Measurements from ENCODE around the gene CXXC5. TPM values are rescaled to one million over a fixed set of nuclear protein-coding genes. Genes with fewer than 3 reads are reported as not detected.

The CXXC5 gene
- total and polyA plus RNA-seq, 9 of the 15 experiments (the other 6 are each of a cell fraction or from before 2014, with no cell fraction given), result 1.9 to 123 (median 45.8) TPM

DNA sequence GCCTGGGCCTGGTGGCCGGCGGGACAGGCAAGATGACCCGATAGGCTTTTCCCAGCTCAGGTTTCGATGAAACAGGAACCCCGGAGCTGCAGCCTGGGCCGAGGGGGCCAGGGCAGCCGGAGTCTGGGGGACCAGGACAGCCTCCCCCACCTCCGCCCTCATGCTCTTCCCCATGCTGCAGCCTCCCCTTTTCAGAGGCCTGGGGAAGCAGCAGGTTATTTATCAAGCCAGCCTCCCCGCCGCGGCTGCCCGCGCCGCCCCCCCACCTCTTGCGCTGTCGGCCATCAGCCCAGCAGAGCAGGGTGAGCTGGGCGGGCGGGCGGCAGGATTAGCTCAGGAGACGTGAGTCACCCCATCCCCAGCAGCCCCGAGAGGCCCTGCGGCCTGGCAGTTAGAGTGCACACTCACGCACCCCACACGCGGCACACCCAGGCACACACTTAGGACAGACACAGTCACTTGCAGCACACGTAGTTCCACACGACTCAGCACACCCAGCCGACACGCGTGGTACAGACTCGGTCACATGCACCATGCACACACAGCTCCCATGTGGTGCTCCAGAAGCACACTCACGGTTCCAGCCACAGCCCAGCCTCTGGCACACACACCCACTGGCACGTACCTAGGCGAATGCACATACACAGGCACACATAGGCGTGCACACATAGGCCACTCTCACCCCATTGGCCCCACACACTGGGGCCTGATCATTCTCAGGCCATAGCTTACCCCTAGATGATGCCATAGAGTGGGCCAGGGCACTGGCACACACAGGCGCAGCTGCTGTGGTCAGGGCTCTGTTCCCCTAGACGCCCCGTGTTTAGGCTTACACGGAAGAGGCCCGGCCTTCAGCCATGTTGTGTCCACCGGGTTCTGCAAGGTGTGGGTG, 13.0 kb downstream of the CXXC5 start (continued):
- TF ChIP-seq, protein P1, sequence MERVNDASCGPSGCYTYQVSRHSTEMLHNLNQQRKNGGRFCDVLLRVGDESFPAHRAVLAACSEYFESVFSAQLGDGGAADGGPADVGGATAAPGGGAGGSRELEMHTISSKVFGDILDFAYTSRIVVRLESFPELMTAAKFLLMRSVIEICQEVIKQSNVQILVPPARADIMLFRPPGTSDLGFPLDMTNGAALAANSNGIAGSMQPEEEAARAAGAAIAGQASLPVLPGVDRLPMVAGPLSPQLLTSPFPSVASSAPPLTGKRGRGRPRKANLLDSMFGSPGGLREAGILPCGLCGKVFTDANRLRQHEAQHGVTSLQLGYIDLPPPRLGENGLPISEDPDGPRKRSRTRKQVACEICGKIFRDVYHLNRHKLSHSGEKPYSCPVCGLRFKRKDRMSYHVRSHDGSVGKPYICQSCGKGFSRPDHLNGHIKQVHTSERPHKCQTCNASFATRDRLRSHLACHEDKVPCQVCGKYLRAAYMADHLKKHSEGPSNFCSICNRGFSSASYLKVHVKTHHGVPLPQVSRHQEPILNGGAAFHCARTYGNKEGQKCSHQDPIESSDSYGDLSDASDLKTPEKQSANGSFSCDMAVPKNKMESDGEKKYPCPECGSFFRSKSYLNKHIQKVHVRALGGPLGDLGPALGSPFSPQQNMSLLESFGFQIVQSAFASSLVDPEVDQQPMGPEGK (CRISPR knock-in tag; IDR thresholded peaks at IDR 0.05; ENCODE audit: borderline replicate concordance), result no peak
- peak; percentile 87 for TF ChIP-seq ARID1B (IDR thresholded peaks at IDR 0.05)
- TF ChIP-seq, protein P2, sequence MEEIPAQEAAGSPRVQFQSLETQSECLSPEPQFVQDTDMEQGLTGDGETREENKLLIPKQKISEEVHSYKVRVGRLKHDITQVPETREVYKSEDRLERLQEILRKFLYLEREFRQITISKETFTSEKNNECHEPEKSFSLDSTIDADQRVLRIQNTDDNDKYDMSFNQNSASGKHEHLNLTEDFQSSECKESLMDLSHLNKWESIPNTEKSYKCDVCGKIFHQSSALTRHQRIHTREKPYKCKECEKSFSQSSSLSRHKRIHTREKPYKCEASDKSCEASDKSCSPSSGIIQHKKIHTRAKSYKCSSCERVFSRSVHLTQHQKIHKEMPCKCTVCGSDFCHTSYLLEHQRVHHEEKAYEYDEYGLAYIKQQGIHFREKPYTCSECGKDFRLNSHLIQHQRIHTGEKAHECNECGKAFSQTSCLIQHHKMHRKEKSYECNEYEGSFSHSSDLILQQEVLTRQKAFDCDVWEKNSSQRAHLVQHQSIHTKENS (CRISPR knock-in tag; IDR thresholded peaks at IDR 0.05), result no peak
- peak; percentile 62; the same call in 1 of the 2 replicates for TF ChIP-seq SP1 (CRISPR knock-in tag; IDR thresholded peaks at IDR 0.05)
- 0 out of 2 replicates have a peak, but pooled peaks have one; percentile 19 for TF ChIP-seq NCOA1 (IDR thresholded peaks at IDR 0.05; ENCODE audit: low read depth)
- TF ChIP-seq, protein P3, sequence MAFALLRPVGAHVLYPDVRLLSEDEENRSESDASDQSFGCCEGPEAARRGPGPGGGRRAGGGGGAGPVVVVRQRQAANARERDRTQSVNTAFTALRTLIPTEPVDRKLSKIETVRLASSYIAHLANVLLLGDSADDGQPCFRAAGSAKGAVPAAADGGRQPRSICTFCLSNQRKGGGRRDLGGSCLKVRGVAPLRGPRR (CRISPR knock-in tag; IDR thresholded peaks at IDR 0.05), result no peak
- TF ChIP-seq HNRNPL (IDR thresholded peaks at IDR 0.05; ENCODE audit: low read depth, low read length), result peak; percentile 81; the same call in 1 of the 2 replicates
- TF ChIP-seq ESRRA (IDR thresholded peaks at IDR 0.05; ENCODE audit: borderline replicate concordance, low read depth), result no peak
- no peak for TF ChIP-seq CHD2 (IDR thresholded peaks at IDR 0.05; ENCODE audit: low read depth, low read length)
- no peak for TF ChIP-seq ZNF184 (CRISPR knock-in tag; IDR thresholded peaks at IDR 0.05)
- peak; percentile 59; the same call in 1 of the 2 replicates for TF ChIP-seq ZNF143 (CRISPR knock-in tag; IDR thresholded peaks at IDR 0.05)
- TF ChIP-seq U2AF1 (optimal IDR thresholded peaks at IDR 0.05; ENCODE audit: low read depth, low read length), result no peak
- no peak for TF ChIP-seq POLR2AphosphoS2 (IDR thresholded peaks at IDR 0.05; ENCODE audit: low read length)
- TF ChIP-seq BACH1 (tag; IDR thresholded peaks at IDR 0.05), result no peak
- TF ChIP-seq, protein P4, sequence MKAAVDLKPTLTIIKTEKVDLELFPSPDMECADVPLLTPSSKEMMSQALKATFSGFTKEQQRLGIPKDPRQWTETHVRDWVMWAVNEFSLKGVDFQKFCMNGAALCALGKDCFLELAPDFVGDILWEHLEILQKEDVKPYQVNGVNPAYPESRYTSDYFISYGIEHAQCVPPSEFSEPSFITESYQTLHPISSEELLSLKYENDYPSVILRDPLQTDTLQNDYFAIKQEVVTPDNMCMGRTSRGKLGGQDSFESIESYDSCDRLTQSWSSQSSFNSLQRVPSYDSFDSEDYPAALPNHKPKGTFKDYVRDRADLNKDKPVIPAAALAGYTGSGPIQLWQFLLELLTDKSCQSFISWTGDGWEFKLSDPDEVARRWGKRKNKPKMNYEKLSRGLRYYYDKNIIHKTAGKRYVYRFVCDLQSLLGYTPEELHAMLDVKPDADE (conservative IDR thresholded peaks at IDR 0.05; ENCODE audit: control insufficient read depth, low read depth, low read length), result no peak
- TF ChIP-seq RFX7 (CRISPR knock-in tag; IDR thresholded peaks at IDR 0.05), result no peak
- TF ChIP-seq CCAR2 (IDR thresholded peaks at IDR 0.05; ENCODE audit: low read depth, low read length), result no peak
- peak; percentile 84 for TF ChIP-seq ZFX (CRISPR knock-in tag; IDR thresholded peaks at IDR 0.05)
- TF ChIP-seq ZBTB7A (IDR thresholded peaks at IDR 0.05; ENCODE audit: borderline replicate concordance, control insufficient read depth, low read depth, low read length), result peak; percentile 69; the same call in 1 of the 2 replicates
- no peak for TF ChIP-seq ZNF586 (CRISPR knock-in tag; conservative IDR thresholded peaks at IDR 0.05)
- TF ChIP-seq, protein P5, sequence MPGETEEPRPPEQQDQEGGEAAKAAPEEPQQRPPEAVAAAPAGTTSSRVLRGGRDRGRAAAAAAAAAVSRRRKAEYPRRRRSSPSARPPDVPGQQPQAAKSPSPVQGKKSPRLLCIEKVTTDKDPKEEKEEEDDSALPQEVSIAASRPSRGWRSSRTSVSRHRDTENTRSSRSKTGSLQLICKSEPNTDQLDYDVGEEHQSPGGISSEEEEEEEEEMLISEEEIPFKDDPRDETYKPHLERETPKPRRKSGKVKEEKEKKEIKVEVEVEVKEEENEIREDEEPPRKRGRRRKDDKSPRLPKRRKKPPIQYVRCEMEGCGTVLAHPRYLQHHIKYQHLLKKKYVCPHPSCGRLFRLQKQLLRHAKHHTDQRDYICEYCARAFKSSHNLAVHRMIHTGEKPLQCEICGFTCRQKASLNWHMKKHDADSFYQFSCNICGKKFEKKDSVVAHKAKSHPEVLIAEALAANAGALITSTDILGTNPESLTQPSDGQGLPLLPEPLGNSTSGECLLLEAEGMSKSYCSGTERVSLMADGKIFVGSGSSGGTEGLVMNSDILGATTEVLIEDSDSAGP (CRISPR knock-in tag; IDR thresholded peaks at IDR 0.05), result no peak
- TF ChIP-seq IRF2 (CRISPR knock-in tag; IDR thresholded peaks at IDR 0.05), result no peak

Data from K562 (cell line).